Stimulated activated CD4-positive, alpha-beta T cell treated with anti-CD3 and anti-CD28 coated beads, TNF-alpha, amount 100 ng/mL, for 1 hour (primary cell): ENCODE measurements around the gene VSIG10.

ENCODE experiments used
- DNase-seq, 3 donors: peaks; one replicate each; pipeline ENCODE4 v3.0.0-alpha.2; 2020; ENCODE audit warnings: low read depth in 3 of 3, low spot score in 1 of 3

Gene VSIG10

GRCh38 chr12:118060301-118061010, 43.4 kb downstream of the VSIG10 start:
- DNase-seq = no peak

- DNase-seq = no peak
Measured at GRCh38 chr12:118059341-118060191, 44.2 kb downstream of the VSIG10 start.

GRCh38 chr12:118058881-118059280, 44.9 kb downstream of the VSIG10 start:
- DNase-seq = no peak

GRCh38 chr12:118058227-118058626, 45.6 kb downstream of the VSIG10 start:
- no peak for DNase-seq

GRCh38 chr12:118055865-118056773, 47.7 kb downstream of the VSIG10 start:
- DNase-seq = no peak

- DNase-seq = peak; percentile 25 to 45 (median 29)
Measured at GRCh38 chr12:118055144-118055557, 48.7 kb downstream of the VSIG10 start.

- no peak for DNase-seq
Measured at GRCh38 chr12:118053071-118053985, 50.5 kb downstream of the VSIG10 start.

- DNase-seq = no peak
Measured at GRCh38 chr12:118052324-118053070, 51.3 kb downstream of the VSIG10 start.

GRCh38 chr12:118050972-118051910, 52.6 kb downstream of the VSIG10 start:
- DNase-seq = no peak

GRCh38 chr12:118046430-118046829, 57.4 kb downstream of the VSIG10 start:
- DNase-seq = no peak

- no peak for DNase-seq
Measured at GRCh38 chr12:118044577-118044976, 59.2 kb downstream of the VSIG10 start.

- no peak for DNase-seq
Measured at GRCh38 chr12:118044075-118044474, 59.7 kb downstream of the VSIG10 start.

- DNase-seq = no peak
Measured at GRCh38 chr12:118042091-118042490, 61.7 kb downstream of the VSIG10 start.

- DNase-seq = no peak
Measured at GRCh38 chr12:118038137-118038536, 65.7 kb downstream of the VSIG10 start.

- DNase-seq = no peak
Measured at GRCh38 chr12:118036672-118037411, 67.0 kb downstream of the VSIG10 start.

- DNase-seq = no peak
Measured at GRCh38 chr12:118035190-118036041, 68.4 kb downstream of the VSIG10 start.
